Measurements from ENCODE around the gene BMPR1B.

BMPR1B gene

DNA sequence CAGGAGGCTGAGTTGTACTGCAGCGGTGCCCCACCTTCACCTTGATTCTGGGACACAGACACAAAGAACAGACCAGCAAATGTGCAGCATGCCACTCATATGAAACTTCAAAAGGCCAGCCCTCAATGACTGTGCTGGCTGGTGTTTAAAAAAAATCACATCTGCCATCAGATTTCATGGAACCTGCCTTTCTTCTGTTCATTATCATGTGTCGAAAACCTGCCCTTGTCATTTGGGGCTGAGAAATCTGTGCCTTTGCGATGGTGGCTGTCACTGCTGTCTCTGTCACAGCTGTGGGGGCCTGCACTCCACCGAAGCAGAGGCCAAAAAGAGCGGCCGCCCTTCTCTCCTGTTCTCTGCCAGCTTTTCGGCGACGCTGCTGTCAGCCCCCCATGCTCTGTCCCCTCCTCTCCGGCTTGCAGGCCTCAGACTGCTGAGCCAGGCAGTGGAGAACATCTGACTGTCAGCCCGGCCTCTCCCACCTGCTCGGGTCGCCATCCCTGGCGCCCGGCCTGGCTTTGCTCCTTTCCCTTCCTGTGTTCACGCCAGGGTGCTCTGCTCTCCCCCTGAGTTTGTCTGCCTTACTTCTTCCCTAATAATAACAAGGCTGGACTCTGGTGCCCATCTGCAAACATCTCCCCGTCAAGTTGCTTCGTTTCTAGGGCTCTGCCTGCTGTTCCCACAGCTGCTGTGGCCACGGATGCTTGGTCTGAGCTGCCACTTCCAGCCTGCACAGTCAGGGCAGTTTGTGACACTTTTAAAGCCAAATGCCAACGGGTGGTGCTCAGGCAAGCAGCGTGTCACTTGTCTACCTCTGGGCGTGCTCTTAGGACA is 435.9 kb downstream of the BMPR1B start:
- no peak for DNase-seq

GRCh38 chr4:95197353-95197752 is 439.6 kb downstream of the BMPR1B start:
- DNase-seq, result no peak

- no peak for DNase-seq
Measured at GRCh38 chr4:95198961-95199360, 441.2 kb downstream of the BMPR1B start.

DNA sequence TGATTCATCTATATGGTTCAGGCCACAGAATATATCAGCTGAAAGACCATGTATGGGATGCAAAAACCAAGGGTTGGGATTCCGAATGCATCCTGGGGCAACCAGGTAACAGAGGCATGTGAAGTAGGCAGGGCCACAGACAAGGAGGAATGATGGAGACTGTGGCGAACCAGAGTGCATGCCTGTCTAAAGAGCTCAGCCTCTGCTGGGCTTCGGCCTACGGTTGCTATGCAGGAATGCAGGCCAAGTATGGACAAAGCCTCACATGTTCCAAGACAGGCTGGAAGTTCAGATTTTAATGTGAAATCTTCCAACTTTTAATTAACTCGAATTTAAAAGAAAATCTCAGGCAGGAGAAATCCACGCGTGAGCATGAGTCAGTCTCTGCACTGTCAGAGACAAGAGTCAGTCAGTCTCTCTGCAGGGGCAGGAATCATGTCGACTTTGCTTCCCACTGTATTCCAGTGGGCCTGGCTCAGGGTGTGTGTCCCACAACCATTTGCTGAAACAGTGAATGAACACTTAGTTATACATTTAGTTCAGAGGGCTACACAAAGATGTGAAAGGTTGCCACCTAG is 446.6 kb downstream of the BMPR1B start:
- no peak for DNase-seq

GRCh38 chr4:95204873-95205272 is 447.1 kb downstream of the BMPR1B start:
- no peak for DNase-seq

Measured in T1000 (cell line).